Measurements from ENCODE around the gene IL4I1.

DNA sequence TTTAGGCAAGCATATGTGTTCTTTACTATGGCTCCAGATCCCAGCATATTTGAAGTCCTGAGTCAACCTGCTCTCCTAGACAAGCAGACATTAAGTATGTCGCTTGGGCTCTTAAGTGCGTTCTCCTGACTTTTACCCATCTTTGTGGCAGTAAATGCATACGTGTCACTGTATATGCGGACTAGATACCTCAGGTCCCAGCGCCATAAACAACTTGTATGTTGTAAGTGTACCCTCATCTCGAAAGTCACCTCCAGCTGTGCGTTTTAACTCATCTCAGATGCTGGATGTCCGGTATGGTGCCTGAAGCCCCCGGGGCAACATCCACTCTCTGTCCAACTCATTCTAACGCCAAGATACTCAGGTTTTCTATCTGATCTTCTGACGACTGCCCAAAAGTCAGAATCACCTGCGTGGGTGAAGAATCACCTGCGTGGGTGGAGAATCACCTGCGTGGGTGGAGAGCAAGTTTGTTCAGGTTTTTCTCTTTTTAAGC, 44.0 kb downstream of the IL4I1 start:
- TF ChIP-seq, protein P1, sequence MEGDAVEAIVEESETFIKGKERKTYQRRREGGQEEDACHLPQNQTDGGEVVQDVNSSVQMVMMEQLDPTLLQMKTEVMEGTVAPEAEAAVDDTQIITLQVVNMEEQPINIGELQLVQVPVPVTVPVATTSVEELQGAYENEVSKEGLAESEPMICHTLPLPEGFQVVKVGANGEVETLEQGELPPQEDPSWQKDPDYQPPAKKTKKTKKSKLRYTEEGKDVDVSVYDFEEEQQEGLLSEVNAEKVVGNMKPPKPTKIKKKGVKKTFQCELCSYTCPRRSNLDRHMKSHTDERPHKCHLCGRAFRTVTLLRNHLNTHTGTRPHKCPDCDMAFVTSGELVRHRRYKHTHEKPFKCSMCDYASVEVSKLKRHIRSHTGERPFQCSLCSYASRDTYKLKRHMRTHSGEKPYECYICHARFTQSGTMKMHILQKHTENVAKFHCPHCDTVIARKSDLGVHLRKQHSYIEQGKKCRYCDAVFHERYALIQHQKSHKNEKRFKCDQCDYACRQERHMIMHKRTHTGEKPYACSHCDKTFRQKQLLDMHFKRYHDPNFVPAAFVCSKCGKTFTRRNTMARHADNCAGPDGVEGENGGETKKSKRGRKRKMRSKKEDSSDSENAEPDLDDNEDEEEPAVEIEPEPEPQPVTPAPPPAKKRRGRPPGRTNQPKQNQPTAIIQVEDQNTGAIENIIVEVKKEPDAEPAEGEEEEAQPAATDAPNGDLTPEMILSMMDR (IDR thresholded peaks at IDR 0.05), result no peak
- TF ChIP-seq POLR2A (IDR thresholded peaks at IDR 0.05), result no peak
